ENCODE results near the gene RANGAP1.
"Not testable (repeated sequence)": the region's sequence is repeated elsewhere in the genome, so short reads cannot be mapped to it uniquely, and the experiment has no call there.

Gene RANGAP1

DNA sequence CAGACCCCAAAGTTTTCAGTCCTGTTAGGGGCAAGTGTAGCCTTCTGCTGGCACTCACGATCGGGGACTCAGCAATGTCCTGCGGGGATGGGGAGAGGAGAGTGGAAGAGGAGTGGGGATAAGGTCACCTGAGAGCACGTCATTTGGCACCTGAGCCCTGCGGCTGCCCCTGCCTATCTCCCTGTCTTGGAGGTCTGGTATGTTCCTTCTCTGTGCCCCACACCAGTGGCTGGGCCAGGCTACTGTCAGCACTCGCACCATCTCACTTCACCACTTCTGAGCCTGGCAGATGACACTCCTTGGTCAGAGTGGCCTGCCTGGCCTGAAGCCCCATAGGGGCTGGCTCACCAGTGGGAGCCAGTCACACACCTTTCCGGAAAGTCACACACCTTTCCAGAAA is 25.1 kb downstream of the RANGAP1 start:
- no peak for DNase-seq (ENCODE audit: low spot score)

GRCh38 chr22:41259756-41260155 is 26.2 kb downstream of the RANGAP1 start:
- DNase-seq (ENCODE audit: low spot score) = not testable (repeated sequence)

GRCh38 chr22:41257696-41258095 is 28.3 kb downstream of the RANGAP1 start:
- no peak for DNase-seq (ENCODE audit: low spot score)

GRCh38 chr22:41256254-41257253 is 29.4 kb downstream of the RANGAP1 start:
- DNase-seq (ENCODE audit: low spot score) = no peak

DNA sequence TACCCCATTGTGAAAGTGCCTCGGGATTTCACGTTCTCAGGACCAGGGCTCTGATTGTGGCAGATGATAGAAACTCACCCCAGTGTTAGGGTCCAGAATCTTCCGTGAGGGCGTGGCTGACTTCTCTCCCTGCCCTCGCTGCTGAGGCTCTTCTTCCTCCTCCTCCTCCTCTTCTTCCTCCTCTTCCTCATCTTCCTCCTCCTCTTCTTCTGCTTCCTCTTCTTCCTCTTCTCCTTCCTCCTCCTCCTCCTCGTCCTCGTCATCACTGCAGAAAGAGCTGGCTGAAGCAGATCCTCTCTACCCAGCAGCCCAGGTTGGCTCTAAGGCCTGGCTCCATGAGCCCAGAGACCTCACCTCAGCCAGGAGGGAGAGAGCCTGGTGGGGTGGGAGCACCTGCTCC is 31.8 kb downstream of the RANGAP1 start:
- no peak for DNase-seq (ENCODE audit: low spot score)

DNA sequence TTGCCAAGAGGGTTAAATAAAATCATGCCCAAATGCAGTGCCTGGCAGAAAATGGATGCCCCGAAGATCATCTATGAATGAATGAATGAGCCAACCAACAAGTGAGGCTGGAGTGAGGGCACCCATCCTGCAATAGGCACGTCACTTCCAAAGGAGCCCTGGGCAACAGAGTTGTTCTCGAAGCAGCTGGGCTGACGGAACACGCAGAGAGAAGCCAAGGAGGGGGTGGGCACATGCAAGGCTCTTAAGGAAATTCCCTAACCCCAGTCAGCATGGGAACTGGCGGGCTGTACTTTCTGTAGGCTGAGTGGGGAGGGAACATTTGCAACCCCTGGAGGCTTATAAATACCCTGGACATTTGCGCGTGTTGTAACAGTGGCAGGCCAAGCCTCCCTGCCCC is 33.6 kb downstream of the RANGAP1 start:
- no peak for DNase-seq (ENCODE audit: low spot score)

DNA sequence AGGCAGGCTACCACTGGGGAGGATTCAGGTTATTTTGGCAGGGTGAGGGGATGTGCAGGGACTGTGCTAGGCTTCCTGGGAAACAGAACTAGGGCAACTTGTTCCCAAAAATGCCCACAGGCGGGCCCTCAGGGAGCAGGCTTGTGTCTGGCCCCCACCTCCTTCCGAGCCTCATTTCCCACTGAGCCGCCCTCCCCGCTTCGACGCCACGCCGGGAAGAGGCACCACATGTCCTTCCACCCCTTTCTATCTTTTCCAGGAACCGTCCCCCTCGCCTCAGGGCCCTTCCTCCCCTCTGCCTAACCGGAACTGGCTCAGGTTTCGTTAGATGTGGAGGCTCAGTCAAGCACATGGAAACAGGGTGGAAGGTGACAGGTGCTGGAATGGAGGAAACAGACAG is 35.9 kb downstream of the RANGAP1 start:
- no peak for DNase-seq (ENCODE audit: low spot score)

- no peak for DNase-seq (ENCODE audit: low spot score)
These were observed 36.5 kb downstream of the RANGAP1 start for GRCh38 chr22:41249442-41249841.

- no peak for DNase-seq (ENCODE audit: low spot score)
These were observed 37.2 kb downstream of the RANGAP1 start for GRCh38 chr22:41248758-41249157.

- no peak for DNase-seq (ENCODE audit: low spot score)
These were observed 37.7 kb downstream of the RANGAP1 start for GRCh38 chr22:41248314-41248713.

- DNase-seq (ENCODE audit: low spot score) = no peak
These were observed 38.3 kb downstream of the RANGAP1 start for GRCh38 chr22:41247703-41248102.

DNA sequence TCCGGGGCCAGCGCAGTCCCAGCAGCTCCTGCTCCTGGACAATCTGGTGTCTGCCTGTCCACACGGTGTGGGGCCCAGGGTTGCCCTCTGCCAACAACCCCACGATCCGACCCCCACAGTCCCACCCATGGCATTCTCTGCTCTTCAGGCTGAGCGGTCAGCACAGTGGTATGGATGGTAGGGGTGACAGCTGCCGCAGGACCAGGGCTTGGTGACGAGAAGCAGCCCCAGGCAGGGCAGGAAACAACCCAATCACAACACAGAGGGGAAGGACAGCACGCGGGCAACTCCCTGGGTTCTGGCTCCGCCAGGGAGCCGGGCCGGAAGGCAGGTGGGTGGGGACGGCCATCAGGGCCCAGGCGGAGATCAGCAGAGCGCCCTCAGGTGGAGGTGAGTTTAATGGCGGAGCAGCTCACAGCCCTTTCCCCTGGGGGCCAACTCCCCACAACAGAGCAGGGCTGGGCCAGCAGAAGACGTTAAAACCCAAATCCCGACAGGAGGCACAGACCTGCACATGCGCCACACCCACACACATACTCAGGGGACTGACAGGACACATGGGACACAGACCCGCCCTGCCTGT is 40.0 kb downstream of the RANGAP1 start:
- no peak for DNase-seq (ENCODE audit: low spot score)

- DNase-seq (ENCODE audit: low spot score) = no peak
These were observed 42.6 kb downstream of the RANGAP1 start for GRCh38 chr22:41243361-41243760.

- DNase-seq (ENCODE audit: low spot score) = no peak
These were observed 43.4 kb downstream of the RANGAP1 start for GRCh38 chr22:41242396-41243117.

GRCh38 chr22:41241133-41241676 is 44.8 kb downstream of the RANGAP1 start:
- DNase-seq (ENCODE audit: low spot score) = no peak

DNA sequence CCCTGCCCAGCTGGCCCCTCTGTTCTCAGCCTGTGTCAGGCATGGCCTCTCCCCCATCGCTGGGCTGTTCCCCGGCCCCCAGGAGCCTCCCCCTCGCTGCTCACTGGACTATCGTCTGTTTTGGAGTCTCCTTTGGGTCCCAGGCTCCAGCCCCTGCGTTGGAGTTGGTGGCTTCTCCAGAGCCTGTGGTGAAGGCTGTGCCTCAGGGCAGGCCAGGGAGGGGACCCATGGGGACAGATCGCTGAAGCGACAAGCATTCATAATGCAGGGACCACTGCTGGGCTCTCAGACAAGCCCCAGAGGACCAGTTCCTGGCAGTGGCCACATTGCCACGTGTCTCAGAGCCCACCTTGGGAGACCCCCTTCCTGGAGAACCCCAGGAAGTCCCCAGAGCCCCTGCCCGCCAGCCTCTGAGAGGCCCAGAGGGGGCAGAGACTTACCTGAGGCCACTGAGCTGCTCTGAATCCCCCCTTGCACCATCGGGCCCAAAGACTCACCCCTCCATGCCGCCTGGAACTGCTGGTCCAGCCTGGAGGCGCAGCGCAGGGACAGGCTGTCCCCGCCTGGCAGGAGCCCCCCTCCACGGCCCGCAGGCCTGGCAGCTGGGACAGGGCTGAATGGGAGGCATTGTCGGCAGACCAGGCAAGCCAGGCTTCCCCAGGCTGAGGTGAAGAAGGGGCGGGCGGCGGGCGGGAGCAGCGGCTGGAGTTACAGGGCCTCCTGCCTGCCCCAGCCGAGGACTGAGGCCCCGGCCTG is 45.4 kb downstream of the RANGAP1 start, which contains the start of gene CHADL:
Gene CHADL, minus strand, starts transcription at position 555 of the 756 bp plus-strand sequence. Its CDS starts 50 bp downstream, at position 505.
- no peak for DNase-seq (ENCODE audit: low spot score)

DNA sequence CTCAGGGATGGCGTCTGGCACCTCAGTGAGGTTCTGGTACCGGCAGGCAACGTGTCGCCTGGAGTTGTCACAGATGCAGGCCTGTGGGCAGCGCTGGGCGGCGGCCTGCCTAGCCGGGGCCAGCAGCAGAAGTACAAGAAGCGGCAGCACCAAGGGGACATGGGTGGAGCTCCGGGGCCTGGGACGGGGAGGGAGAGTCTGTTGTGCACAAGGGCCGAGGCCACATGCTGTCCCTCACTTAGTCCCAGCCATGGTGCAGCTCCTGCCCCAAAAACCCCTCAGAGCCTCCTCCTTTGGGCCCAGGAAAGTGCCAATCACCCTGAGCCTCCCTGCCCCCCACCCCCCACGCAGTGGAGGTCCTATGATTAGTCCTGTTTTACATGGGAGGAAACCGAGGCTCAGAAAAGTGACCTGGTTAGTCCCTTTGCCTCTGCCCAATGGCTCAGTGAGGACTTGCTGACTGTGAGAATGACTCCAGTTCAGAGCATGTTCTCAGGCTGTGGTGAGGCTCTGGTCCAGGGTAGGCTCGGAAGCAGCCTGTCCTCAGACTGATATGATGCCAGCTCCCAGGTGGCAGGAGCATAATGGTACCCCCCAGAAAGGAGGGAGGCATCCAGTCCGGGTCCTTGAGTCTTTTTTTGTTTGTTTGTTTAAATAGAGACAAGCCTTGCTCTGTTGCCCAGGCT is 46.4 kb downstream of the RANGAP1 start:
- DNase-seq (ENCODE audit: low spot score) = no peak

DNA sequence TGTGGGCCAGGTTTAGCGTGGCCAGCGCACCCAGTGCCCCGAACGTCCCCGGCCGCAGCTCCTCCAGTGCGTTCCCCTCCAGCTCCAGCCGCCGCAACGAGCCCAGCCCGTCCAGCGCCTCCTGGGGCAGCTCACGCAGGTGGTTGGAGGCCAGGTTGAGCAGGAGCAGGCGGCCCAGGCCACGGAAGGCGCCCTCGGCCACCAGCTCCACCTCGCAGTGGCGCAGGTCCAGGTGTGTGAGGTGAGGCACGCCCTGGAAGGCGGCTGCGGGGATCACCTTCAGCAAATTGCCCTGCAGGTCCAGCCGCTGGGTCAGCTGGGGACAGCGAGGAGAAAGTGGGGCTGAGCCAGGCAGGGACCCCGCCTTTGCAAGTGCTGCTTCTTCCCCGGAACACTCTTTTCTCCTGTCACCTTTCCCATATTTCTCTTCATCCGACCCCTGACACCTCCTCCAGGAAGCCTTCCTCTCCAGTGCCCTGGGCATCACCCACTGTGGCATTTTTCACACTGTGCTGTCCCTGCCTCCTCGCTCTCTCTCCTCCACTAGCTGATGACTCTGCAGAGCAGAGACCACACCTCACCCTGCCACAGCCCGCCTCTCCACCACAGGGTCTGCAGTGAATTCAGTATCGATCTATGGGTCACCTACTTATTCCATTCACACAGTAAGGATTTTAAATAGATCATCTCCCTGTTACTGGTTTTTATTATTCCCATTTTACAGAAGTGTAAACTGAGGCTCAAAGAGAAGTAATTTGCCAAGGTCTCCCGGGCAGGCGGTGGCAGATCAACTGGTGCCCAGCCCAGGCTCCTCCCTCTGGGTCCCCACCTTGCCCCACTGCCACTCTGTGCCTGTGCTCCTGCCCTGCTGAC is 47.2 kb downstream of the RANGAP1 start:
- no peak for DNase-seq (ENCODE audit: low spot score)

DNA sequence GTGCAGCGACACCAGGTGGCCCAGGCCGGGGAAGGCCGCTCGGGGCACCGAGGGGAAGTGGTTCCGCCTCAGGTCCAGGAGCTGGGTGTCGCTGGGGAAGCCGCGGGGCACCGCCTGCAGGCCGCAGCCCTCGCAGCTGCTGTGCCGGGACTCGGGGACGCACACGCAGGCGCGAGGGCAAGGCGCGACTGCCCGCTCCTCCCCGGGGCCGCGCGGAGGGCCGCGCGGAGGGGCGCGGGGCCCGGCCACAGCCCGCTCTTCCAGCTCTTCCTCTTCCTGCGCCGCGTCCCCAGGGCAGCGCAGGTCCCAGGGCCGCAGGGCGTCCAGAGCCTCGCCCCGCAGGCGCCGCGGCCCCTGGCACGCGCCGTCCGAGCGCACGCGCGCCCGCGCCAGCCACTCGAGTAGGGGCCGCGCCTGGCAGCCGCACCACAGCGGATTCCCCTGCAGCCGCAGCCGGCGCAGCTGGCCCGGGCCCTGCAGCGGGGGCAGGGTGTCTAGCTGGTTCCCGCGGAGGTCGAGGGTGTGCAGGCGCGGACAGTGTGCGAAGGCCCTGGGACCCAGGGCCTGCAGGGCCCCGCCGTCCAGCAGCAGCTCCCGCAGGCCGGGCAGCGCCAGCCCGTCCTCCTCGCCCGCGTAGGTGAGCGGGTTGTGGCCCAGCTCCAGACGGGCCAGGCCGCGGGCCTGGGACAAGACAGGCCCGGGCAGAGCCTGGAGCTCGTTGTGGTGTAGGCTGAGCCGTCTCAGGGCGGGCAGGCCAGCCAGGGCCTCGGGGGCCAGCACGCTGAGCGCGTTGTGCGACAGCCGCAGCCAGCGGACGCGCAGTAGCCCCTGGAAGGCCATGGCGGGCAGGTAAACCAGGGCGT is 48.0 kb downstream of the RANGAP1 start:
- peak; percentile 79 for DNase-seq (ENCODE audit: low spot score)

Measured in SW480 (cell line).